Measurements from ENCODE around the gene MYLK. TPM values are rescaled to one million over a fixed set of nuclear protein-coding genes. Genes with fewer than 3 reads are reported as not detected.

The MYLK gene
- total and polyA plus RNA-seq, 9 of the 15 experiments (the other 6 are each of a cell fraction or from before 2014, with no cell fraction given): 0.11 to 0.53 (median 0.18) TPM; not detected in 2

DNA sequence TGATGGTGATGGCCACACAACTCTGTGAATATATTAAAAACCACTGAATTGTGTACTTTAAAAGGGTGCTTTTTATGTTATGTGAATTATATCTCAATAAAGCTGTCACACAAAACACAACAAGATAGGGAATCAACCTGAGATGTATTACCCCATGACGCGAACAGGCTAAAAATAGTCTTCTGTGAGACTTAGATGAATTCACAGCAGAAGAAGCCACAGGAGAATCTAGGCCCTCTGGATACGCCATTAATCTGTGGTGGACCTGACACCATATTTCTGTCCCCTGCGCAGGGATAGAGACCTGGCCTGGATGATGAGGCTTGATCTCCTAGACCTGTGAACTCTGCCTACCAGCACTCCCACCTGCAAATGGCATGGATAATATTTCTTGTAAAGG, 153.3 kb downstream of the MYLK start:
- Histone ChIP-seq H3K9me3 (replicated peaks; ENCODE audit: control insufficient read depth, insufficient read depth, low read depth, low read length) (no peaks in the 10 kb centered on the region), H2AFZ (ENCODE audit: low read depth, low read length) (no peak overlapping the region), H3K4me2 (ENCODE audit: insufficient read depth, low read length) (no peak overlapping the region), H4K20me1 (replicated peaks; ENCODE audit: control insufficient read depth, insufficient read depth, low read length) (no peaks in the 10 kb centered on the region), H3K9me1 (ENCODE audit: control insufficient read depth, insufficient read depth, low read length) (no peaks in the 10 kb centered on the region), H3K9ac (ENCODE audit: insufficient read depth in 1 of 2, low read depth in 2 of 2, low read length in 2 of 2) (no peak overlapping the region), H3K36me3 (ENCODE audit: control insufficient read depth, insufficient read depth, low read length) (no peaks in the 10 kb centered on the region), H3K27me3 (ENCODE audit: control insufficient read depth in 2 of 2, insufficient read depth in 2 of 2, low read length in 2 of 2) (peaks cover 6 to 23% of the 10 kb centered on the region in 2 experiments; a peak in 4 of 5 replicates), H3K4me3 (no peak overlapping the region), H3K79me2 (ENCODE audit: control insufficient read depth, insufficient read depth, low read length) (no peaks in the 10 kb centered on the region), H3K27ac (ENCODE audit: extremely low read depth, low read depth, low read length) (no peak overlapping the region), H3K4me1 (replicated peaks in 1 of 2; ENCODE audit: control insufficient read depth in 2 of 2, insufficient read depth in 2 of 2, low read length in 2 of 2) (no peaks in the 10 kb centered on the region)
- FAIRE-seq: no peak
- no TSS peak for BruUV-seq (replicated peaks)
- no peak for TF ChIP-seq ZNF311 (CRISPR knock-in tag; IDR thresholded peaks at IDR 0.05)
- no peak for TF ChIP-seq RAD51 (IDR thresholded peaks at IDR 0.05; ENCODE audit: borderline replicate concordance, low read depth)
- no peak for TF ChIP-seq PPARD (CRISPR knock-in tag; IDR thresholded peaks at IDR 0.05)
- no peak for TF ChIP-seq FOXK2 (conservative IDR thresholded peaks at IDR 0.05 in 1 of 2, IDR thresholded peaks at IDR 0.05 in 1 of 2; ENCODE audit: low read depth in 2 of 2)
- TF ChIP-seq, protein P1, sequence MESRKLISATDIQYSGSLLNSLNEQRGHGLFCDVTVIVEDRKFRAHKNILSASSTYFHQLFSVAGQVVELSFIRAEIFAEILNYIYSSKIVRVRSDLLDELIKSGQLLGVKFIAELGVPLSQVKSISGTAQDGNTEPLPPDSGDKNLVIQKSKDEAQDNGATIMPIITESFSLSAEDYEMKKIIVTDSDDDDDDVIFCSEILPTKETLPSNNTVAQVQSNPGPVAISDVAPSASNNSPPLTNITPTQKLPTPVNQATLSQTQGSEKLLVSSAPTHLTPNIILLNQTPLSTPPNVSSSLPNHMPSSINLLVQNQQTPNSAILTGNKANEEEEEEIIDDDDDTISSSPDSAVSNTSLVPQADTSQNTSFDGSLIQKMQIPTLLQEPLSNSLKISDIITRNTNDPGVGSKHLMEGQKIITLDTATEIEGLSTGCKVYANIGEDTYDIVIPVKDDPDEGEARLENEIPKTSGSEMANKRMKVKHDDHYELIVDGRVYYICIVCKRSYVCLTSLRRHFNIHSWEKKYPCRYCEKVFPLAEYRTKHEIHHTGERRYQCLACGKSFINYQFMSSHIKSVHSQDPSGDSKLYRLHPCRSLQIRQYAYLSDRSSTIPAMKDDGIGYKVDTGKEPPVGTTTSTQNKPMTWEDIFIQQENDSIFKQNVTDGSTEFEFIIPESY (CRISPR knock-in tag; IDR thresholded peaks at IDR 0.05): no peak
- no peak for TF ChIP-seq POLR2G (IDR thresholded peaks at IDR 0.05; ENCODE audit: low read depth, low read length)
- no peak for TF ChIP-seq ZNF217 (CRISPR knock-in tag; IDR thresholded peaks at IDR 0.05)
- no peak for TF ChIP-seq RBM39 (optimal IDR thresholded peaks at IDR 0.05; ENCODE audit: low read depth, low read length)
- no peak for TF ChIP-seq ZKSCAN8 (CRISPR knock-in tag; IDR thresholded peaks at IDR 0.05)
- TF ChIP-seq POLR3G (IDR thresholded peaks at IDR 0.05; ENCODE audit: extremely low read depth, insufficient read length, insufficient replicate concordance): no peak
- no peak for TF ChIP-seq HIVEP1 (CRISPR knock-in tag; IDR thresholded peaks at IDR 0.05)
- no peak for TF ChIP-seq ZC3H4 (CRISPR knock-in tag; IDR thresholded peaks at IDR 0.05; ENCODE audit: borderline replicate concordance)
- no peak for TF ChIP-seq ZNF324 (CRISPR knock-in tag; IDR thresholded peaks at IDR 0.05)
- TF ChIP-seq, protein P2, sequence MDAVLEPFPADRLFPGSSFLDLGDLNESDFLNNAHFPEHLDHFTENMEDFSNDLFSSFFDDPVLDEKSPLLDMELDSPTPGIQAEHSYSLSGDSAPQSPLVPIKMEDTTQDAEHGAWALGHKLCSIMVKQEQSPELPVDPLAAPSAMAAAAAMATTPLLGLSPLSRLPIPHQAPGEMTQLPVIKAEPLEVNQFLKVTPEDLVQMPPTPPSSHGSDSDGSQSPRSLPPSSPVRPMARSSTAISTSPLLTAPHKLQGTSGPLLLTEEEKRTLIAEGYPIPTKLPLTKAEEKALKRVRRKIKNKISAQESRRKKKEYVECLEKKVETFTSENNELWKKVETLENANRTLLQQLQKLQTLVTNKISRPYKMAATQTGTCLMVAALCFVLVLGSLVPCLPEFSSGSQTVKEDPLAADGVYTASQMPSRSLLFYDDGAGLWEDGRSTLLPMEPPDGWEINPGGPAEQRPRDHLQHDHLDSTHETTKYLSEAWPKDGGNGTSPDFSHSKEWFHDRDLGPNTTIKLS (IDR thresholded peaks at IDR 0.05; ENCODE audit: borderline replicate concordance, low read depth): no peak
- TF ChIP-seq NFIC (IDR thresholded peaks at IDR 0.05): no peak
- no peak for TF ChIP-seq NR2F6 (CRISPR knock-in tag; IDR thresholded peaks at IDR 0.05)
- no peak for TF ChIP-seq BCOR (IDR thresholded peaks at IDR 0.05)
- TF ChIP-seq HLTF (IDR thresholded peaks at IDR 0.05): no peak
- TF ChIP-seq, protein P3, sequence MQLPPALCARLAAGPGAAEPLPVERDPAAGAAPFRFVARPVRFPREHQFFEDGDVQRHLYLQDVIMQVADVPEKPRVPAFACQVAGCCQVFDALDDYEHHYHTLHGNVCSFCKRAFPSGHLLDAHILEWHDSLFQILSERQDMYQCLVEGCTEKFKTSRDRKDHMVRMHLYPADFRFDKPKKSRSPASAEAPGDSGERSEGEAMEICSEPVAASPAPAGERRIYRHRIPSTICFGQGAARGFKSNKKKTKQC (CRISPR knock-in tag; IDR thresholded peaks at IDR 0.05): no peak
- no peak for TF ChIP-seq DNMT1 (IDR thresholded peaks at IDR 0.05)
- in situ Hi-C loops (cut with MboI): no loop called here
- no peak for DNase-seq (ENCODE audit: extremely low read depth in 1 of 4, low spot score in 3 of 4)
- no peak for ATAC-seq
- WGBS (ENCODE audit: insufficient coverage, low coverage, missing lambda C conversion rate): 0% methylated on average over 4 of the region's 4 CpGs
- ChIA-PET POLR2A (no interaction called here), CTCF (ENCODE audit: low intra/inter-chr PET ratio) (no interaction called here)
- intact Hi-C loops (cut with micrococcal nuclease): no loop called here

Data from K562 (cell line).